Measurements from ENCODE around the gene ZNF470.

ZNF470 gene

GRCh38 chr19:56567274-56568120 is at the start of gene ZNF470:
TSS of gene ZNF470 (plus strand) at chr19:56567468. CDS start at chr19:56570312, 2,844 bp downstream.
- Histone ChIP-seq H3K4me1 (ENCODE audit: control insufficient read depth, insufficient read depth, low read length) (no peaks in the 10 kb centered on the region), H3K4me3 (ENCODE audit: low read depth, low read length) (peak within 1 kb of the TSS; percentile 92), H3K36me3 (ENCODE audit: control insufficient read depth in 2 of 2, insufficient read depth in 1 of 2, low read length in 2 of 2) (peaks cover 13 to 28% of the 10 kb centered on the region in 2 experiments), H3K27ac (ENCODE audit: extremely low read depth, low read depth, low read length) (no peak within 1 kb of the TSS; the same call in 1 of the 2 replicates), H3K9me3 (ENCODE audit: control insufficient read depth, insufficient read depth, low read depth, low read length) (peaks cover 22% of the 10 kb centered on the region)
- ChIA-PET CTCF (no interaction called here), POLR2A (no interaction called here)
- TF ChIP-seq ZBTB7A (tag by site-specific recombination; IDR thresholded peaks at IDR 0.05; ENCODE audit: low read depth) (no peak), AEBP2 (tag by site-specific recombination; IDR thresholded peaks at IDR 0.05; ENCODE audit: borderline replicate concordance) (no peak), ZSCAN23 (tag by site-specific recombination; IDR thresholded peaks at IDR 0.05) (no peak), ZNF335 (tag by site-specific recombination; conservative IDR thresholded peaks at IDR 0.05) (peak; percentile 98), ELK4 (IDR thresholded peaks at IDR 0.05; ENCODE audit: borderline replicate concordance, low read depth, low read length) (peak; percentile 46; the same call in 1 of the 2 replicates), ZNF623 (tag by site-specific recombination; IDR thresholded peaks at IDR 0.05) (no peak), ZNF830 (tag by site-specific recombination; IDR thresholded peaks at IDR 0.05; ENCODE audit: low read depth) (no peak), ZSCAN5A (tag by site-specific recombination; IDR thresholded peaks at IDR 0.05) (0 out of 2 replicates have a peak, but pooled peaks have one; percentile 41), ZBTB1 (tag by site-specific recombination; IDR thresholded peaks at IDR 0.05) (no peak), ZNF747 (tag by site-specific recombination; IDR thresholded peaks at IDR 0.05) (no peak), ZNF585B (tag by site-specific recombination; IDR thresholded peaks at IDR 0.05) (no peak), ZBTB8A (tag by site-specific recombination; IDR thresholded peaks at IDR 0.05) (peak; percentile 65), ZNF223 (tag by site-specific recombination; IDR thresholded peaks at IDR 0.05) (no peak), REPIN1 (tag by site-specific recombination; IDR thresholded peaks at IDR 0.05; ENCODE audit: low read depth) (no peak), ZNF555 (tag by site-specific recombination; conservative IDR thresholded peaks at IDR 0.05) (no peak), ZSCAN30 (tag by site-specific recombination; IDR thresholded peaks at IDR 0.05) (no peak), ZNF660 (tag by site-specific recombination; IDR thresholded peaks at IDR 0.05) (no peak), ZNF10 (tag by site-specific recombination; IDR thresholded peaks at IDR 0.05) (no peak), ZBTB48 (tag by site-specific recombination; IDR thresholded peaks at IDR 0.05) (no peak), PRDM2 (tag by site-specific recombination; IDR thresholded peaks at IDR 0.05; ENCODE audit: borderline replicate concordance) (no peak), ZBTB6 (tag by site-specific recombination; IDR thresholded peaks at IDR 0.05) (peak; percentile 74), ZNF571 (tag by site-specific recombination; IDR thresholded peaks at IDR 0.05) (no peak), ZNF155 (tag by site-specific recombination; IDR thresholded peaks at IDR 0.05) (no peak), ZNF37A (tag by site-specific recombination; IDR thresholded peaks at IDR 0.05) (no peak), ZNF24 (tag by site-specific recombination; IDR thresholded peaks at IDR 0.05) (no peak)

All from HEK293 (cell line).